GM21447 (cell line): Measurements from ENCODE around the gene EPB41L4A.

Experiments used
- ATAC-seq: cut with Tn5 transposase; IDR thresholded peaks from one replicate; pipeline ENCODE4 v1.9.1; 2021; ENCODE audit not compliant: unreplicated experiment

EPB41L4A gene

GRCh38 chr5:112165897-112166737, 253.0 kb downstream of the EPB41L4A start:
- no peak for ATAC-seq

GRCh38 chr5:112165399-112165798, 253.7 kb downstream of the EPB41L4A start:
- no peak for ATAC-seq

- ATAC-seq: no peak
Measured at GRCh38 chr5:112163435-112163834, 255.6 kb downstream of the EPB41L4A start.

GRCh38 chr5:112161392-112161748, 257.7 kb downstream of the EPB41L4A start:
- ATAC-seq: no peak

- peak; percentile 95 for ATAC-seq
Measured at GRCh38 chr5:112160652-112161391, 258.3 kb downstream of the EPB41L4A start.

- no peak for ATAC-seq
Measured at GRCh38 chr5:112159435-112159834, 259.6 kb downstream of the EPB41L4A start.

- ATAC-seq: no peak
Measured at GRCh38 chr5:112156211-112156610, 262.9 kb downstream of the EPB41L4A start.

GRCh38 chr5:112154940-112155686, 264.0 kb downstream of the EPB41L4A start:
- ATAC-seq: no peak

GRCh38 chr5:112149727-112150126, 269.4 kb downstream of the EPB41L4A start:
- no peak for ATAC-seq

- ATAC-seq: peak; percentile 73
Measured at GRCh38 chr5:112146323-112147226, 272.5 kb downstream of the EPB41L4A start.

- no peak for ATAC-seq
Measured at GRCh38 chr5:112143690-112144089, 275.4 kb downstream of the EPB41L4A start.

GRCh38 chr5:112142769-112143270, 276.3 kb downstream of the EPB41L4A start:
- no peak for ATAC-seq

GRCh38 chr5:112141582-112141981, 277.5 kb downstream of the EPB41L4A start:
- no peak for ATAC-seq

GRCh38 chr5:112138526-112138925, 280.6 kb downstream of the EPB41L4A start:
- ATAC-seq: no peak

GRCh38 chr5:112136773-112137172, 282.3 kb downstream of the EPB41L4A start:
- ATAC-seq: no peak

GRCh38 chr5:112127861-112128260, 291.2 kb downstream of the EPB41L4A start:
- ATAC-seq: no peak

GRCh38 chr5:112126982-112127381, 292.1 kb downstream of the EPB41L4A start:
- no peak for ATAC-seq

- no peak for ATAC-seq
Measured at GRCh38 chr5:112125903-112126302, 293.2 kb downstream of the EPB41L4A start.

GRCh38 chr5:112124788-112125187, 294.3 kb downstream of the EPB41L4A start:
- no peak for ATAC-seq

- no peak for ATAC-seq
Measured at GRCh38 chr5:112123086-112123485, 296.0 kb downstream of the EPB41L4A start.
